Neural crest cell (in vitro differentiated cells): ENCODE measurements around the gene EPO. TPM values are rescaled to one million over a fixed set of nuclear protein-coding genes. Genes with fewer than 3 reads are reported as not detected.
"Not testable (repeated sequence)": the region's sequence is repeated elsewhere in the genome, so short reads cannot be mapped to it uniquely, and the experiment has no call there.

Source experiments
- DNase-seq: peaks from one replicate; pipeline ENCODE4 v3.0.0; 2021; ENCODE audit warnings: low read depth, mixed read lengths, low spot score
- H3K27ac Mint-ChIP-seq: one replicate; pipeline ENCODE4 v1.8.0; 2021; ENCODE audit warnings: mild to moderate bottlenecking, mixed read lengths; ENCODE audit not compliant: unreplicated experiment
- H3K27me3 Mint-ChIP-seq: 2 replicates; pipeline ENCODE4 v1.8.0; 2021; ENCODE audit warnings: low read depth, mild to moderate bottlenecking, mixed read lengths
- H3K36me3 Mint-ChIP-seq: 2 replicates; pipeline ENCODE4 v1.8.0; 2021; ENCODE audit warnings: low read depth, mild to moderate bottlenecking, mixed read lengths
- H3K4me1 Mint-ChIP-seq: 2 replicates; pipeline ENCODE4 v1.8.0; 2021; ENCODE audit warnings: mixed read lengths
- H3K4me3 Mint-ChIP-seq: one replicate; pipeline ENCODE4 v1.8.0; 2021; ENCODE audit warnings: mild to moderate bottlenecking, mixed read lengths
- H3K9me3 Mint-ChIP-seq: 2 replicates; pipeline ENCODE4 v1.8.0; 2021; ENCODE audit warnings: mixed read lengths
- total RNA-seq: library from RNA; stranded (reverse); gene quantifications from 2 replicates; pipeline ENCODE4 v1.2.1, GENCODE V29; 2021
- TF ChIP-seq, protein P1 (sequence below): fragments of 200-600 bp; sonication (generic); conservative IDR thresholded peaks from 2 replicates; pipeline ENCODE4 v1.5.0; 2021; ENCODE audit warnings: antibody characterized with exemption, mild to moderate bottlenecking

Gene EPO
- total RNA-seq, 1 donor from 2014 or later, result 0.30 TPM

DNA sequence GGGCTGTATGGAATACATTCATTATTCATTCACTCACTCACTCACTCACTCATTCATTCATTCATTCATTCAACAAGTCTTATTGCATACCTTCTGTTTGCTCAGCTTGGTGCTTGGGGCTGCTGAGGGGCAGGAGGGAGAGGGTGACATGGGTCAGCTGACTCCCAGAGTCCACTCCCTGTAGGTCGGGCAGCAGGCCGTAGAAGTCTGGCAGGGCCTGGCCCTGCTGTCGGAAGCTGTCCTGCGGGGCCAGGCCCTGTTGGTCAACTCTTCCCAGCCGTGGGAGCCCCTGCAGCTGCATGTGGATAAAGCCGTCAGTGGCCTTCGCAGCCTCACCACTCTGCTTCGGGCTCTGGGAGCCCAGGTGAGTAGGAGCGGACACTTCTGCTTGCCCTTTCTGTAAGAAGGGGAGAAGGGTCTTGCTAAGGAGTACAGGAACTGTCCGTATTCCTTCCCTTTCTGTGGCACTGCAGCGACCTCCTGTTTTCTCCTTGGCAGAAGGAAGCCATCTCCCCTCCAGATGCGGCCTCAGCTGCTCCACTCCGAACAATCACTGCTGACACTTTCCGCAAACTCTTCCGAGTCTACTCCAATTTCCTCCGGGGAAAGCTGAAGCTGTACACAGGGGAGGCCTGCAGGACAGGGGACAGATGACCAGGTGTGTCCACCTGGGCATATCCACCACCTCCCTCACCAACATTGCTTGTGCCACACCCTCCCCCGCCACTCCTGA, 2.4 kb downstream of the EPO start:
- Mint-ChIP-seq H3K27me3 (peaks cover 85% of the 10 kb centered on the region), H3K9me3 (peaks cover 9% of the 10 kb centered on the region), H3K27ac (no peak overlapping the region), H3K4me3 (no peak overlapping the region), H3K4me1 (no peaks in the 10 kb centered on the region), H3K36me3 (peaks cover 8% of the 10 kb centered on the region)
- TF ChIP-seq, protein P1, sequence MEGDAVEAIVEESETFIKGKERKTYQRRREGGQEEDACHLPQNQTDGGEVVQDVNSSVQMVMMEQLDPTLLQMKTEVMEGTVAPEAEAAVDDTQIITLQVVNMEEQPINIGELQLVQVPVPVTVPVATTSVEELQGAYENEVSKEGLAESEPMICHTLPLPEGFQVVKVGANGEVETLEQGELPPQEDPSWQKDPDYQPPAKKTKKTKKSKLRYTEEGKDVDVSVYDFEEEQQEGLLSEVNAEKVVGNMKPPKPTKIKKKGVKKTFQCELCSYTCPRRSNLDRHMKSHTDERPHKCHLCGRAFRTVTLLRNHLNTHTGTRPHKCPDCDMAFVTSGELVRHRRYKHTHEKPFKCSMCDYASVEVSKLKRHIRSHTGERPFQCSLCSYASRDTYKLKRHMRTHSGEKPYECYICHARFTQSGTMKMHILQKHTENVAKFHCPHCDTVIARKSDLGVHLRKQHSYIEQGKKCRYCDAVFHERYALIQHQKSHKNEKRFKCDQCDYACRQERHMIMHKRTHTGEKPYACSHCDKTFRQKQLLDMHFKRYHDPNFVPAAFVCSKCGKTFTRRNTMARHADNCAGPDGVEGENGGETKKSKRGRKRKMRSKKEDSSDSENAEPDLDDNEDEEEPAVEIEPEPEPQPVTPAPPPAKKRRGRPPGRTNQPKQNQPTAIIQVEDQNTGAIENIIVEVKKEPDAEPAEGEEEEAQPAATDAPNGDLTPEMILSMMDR, result no peak
- DNase-seq, result no peak

DNA sequence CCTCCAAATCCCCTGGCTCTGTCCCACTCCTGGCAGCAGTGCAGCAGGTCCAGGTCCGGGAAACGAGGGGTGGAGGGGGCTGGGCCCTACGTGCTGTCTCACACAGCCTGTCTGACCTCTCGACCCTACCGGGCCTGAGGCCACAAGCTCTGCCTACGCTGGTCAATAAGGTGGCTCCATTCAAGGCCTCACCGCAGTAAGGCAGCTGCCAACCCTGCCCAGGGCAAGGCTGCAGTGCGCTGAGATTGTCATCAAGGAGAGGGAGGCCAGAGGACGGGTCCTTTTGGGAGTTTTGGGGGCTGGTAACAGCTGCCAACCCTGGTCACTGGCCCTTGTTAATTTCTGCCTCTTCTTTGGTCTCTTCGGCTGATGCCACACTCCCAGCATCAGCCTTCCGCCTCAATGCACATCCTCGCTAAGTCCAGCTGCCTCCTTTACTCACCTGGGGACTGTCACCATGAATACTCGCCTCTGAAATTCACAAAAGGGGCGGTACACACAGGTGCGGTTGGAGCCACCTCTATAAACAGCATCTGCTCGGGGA, 3.5 kb downstream of the EPO start:
- H3K9me3 Mint-ChIP-seq, result peaks cover 2% of the 10 kb centered on the region
- TF ChIP-seq, protein P1, result no peak
- H3K27me3 Mint-ChIP-seq, result peaks cover 85% of the 10 kb centered on the region
- H3K4me3 Mint-ChIP-seq, result no peak overlapping the region
- no peaks in the 10 kb centered on the region for H3K4me1 Mint-ChIP-seq
- no peak for DNase-seq
- no peak overlapping the region for H3K27ac Mint-ChIP-seq
- H3K36me3 Mint-ChIP-seq, result peaks cover 3% of the 10 kb centered on the region

DNA sequence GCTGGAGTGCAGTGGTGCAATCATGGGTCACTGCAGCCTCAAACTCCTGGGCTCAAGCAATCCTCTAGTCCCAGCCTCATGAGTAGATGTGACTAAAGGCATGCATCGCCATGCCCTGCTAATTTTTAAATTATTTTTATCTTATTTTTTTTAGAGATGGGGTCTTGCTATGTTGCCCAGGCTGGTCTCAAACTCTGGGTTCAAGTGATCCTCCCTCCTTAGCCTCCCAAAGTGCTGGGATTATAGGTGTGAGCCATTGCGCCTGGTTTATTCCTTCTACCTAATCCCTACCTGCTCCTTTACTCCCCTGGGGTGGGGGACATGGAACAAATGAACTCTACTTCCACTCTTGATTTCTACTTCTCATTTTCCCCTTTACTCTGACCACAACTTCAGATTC, 4.1 kb downstream of the EPO start:
- not testable (repeated sequence) for H3K9me3 Mint-ChIP-seq, H3K4me3 Mint-ChIP-seq, H3K27ac Mint-ChIP-seq, H3K36me3 Mint-ChIP-seq, H3K4me1 Mint-ChIP-seq, DNase-seq
- peaks cover 83% of the 10 kb centered on the region for H3K27me3 Mint-ChIP-seq

DNA sequence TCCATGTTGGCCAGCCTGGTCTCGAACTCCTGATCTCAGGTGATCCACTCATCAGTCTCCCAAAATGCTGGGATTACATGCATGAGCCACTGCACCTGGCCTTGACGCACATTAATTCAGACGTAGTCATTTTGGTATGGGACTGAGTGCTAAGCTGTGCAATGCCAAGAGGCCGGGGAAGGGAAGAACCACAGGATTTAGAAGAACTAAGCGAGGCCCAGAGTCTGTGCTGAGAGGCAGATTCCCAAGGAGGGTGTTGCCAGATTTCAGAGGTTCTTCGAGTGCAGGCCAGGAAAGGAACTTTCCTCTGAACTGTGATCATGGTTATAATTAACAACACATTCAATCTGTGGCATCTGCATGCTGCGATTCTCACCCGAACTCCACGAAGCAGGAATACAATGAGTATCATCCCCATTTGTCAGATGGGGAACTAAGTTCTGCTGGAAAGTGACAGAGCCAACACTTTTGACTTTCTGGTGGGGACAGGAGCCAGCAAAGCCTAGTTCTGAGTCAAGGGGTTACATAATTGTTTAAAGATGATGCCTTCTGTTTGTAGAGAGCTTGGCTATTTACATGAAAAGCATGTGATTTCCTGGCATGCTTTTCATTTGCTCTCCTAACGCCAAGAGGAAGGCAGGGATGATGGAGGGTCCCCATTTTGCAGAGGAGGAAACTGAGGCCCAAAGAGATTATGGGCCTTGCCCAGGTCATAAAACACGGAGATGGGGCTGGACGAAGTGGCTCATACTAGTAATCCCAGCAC, 6.9 kb downstream of the EPO start:
- DNase-seq, result no peak
- Mint-ChIP-seq H3K27me3 (peaks cover 72% of the 10 kb centered on the region), H3K9me3 (no peaks in the 10 kb centered on the region), H3K4me3 (no peak overlapping the region), H3K36me3 (no peaks in the 10 kb centered on the region), H3K4me1 (no peaks in the 10 kb centered on the region), H3K27ac (no peak overlapping the region)
- TF ChIP-seq, protein P1, result no peak

DNA sequence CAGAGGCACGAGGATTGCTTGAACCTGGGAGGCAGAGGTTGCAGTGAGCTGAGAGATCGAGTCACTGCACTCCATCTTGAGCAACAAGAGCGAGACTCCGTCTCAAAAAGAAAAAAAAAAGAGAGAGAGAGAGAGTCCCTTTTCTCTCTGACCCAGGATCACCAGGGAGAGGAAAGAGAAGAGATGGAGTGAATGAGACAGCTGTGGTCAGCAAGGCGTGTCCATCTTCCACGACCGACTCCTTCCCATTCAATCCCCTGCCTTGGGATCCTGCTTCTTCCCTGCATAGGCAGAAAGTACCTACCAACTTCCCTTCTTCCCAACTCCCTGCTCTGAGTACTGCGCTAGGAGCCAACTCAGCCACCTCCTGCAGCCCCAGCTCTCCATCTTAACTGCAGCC, 7.9 kb downstream of the EPO start:
- peaks cover 65% of the 10 kb centered on the region for H3K27me3 Mint-ChIP-seq
- no peak overlapping the region for H3K4me3 Mint-ChIP-seq
- DNase-seq, result no peak
- H3K27ac Mint-ChIP-seq, result no peak overlapping the region
- H3K36me3 Mint-ChIP-seq, result no peaks in the 10 kb centered on the region
- TF ChIP-seq, protein P1, result no peak
- no peaks in the 10 kb centered on the region for H3K9me3 Mint-ChIP-seq
- no peaks in the 10 kb centered on the region for H3K4me1 Mint-ChIP-seq
